ENCODE results near the gene ZNF207.
"Not testable (repeated sequence)": the region's sequence is repeated elsewhere in the genome, so short reads cannot be mapped to it uniquely, and the experiment has no call there.

The ZNF207 gene

DNA sequence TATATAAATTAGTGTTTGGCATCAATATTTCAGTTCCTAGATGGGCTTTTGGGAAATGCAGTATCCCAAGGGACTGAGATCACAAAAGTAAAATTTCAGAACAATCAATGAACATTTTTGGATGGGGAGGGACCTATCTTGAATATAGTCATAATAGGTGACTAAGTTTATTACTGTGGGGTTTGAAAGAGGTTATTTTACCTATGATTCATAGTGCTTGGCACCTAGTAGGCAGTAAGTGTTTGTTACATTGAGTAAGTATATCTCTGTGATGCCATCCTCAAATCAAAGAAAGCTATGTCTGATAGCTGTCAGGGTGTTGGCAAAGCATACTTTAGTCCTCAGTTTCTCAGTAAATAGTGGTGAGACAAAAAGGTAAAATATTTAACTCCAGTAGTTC is 36.9 kb downstream of the ZNF207 start:
- Histone ChIP-seq H3K27ac (no peak overlapping the region), H3K4me3 (no peak overlapping the region)
- no peak for TF ChIP-seq CTCF (IDR thresholded peaks at IDR 0.05)
- DNase-seq (ENCODE audit: low spot score), result no peak

DNA sequence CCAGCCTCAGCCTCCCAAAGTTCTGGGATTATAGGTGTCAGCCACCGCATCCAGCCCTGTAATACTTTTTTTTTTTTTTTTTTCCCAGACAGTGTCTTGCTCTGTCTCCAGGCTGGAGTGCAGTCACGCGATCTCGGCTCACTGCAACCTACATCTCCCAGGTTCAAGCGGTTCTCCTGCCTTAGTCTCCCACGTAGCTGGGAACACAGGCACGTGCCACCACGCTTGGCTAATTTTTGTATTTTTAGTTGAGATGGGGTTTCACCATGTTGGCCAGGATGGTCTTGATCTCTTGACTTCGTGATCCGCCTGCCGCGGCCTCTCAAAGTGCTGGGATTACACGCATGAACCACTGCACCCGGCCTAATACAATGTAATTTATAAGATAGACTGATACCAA is 38.2 kb downstream of the ZNF207 start:
- H3K27ac ChIP-seq; H3K4me3 ChIP-seq; DNase-seq (ENCODE audit: low spot score): not testable (repeated sequence)

DNA sequence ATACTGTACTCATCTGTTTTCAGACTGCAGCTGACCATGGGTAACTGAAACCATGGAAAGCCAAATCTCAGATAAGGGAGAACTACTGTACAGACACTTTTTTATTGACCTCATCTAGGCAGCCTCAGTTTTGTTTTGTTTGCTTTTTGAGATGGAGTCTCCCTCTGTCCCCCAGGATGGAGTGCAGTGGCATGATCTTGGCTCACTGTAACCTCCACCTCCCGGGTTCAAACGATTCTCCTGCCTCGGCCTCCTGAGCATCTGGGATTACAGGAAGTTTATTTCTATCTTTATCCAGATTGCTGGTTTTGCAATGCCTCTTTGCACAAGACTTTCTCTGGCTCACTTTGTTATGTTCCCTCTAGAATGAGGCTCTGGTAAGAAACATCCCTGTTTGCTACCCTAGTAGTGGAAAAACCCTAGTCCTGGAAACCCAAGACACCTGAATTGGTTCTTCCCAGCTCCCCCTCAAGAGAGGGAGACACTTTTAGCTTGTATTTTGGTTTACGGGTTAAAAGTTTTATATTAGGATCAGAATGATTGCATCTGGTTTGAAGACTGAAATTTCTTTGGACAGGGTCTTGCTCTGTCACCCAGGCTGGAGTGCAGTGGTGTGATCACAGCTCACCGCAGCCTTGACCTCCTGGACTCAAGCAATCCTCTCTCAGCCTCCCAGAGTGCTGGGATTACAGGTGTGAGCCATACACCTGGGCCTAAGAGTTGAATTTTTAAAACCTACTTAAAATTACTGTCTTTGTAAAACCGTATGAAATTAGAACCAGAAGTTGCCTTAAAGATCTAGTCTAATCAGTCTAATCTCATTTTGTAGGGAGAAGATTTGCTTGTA is 38.9 kb downstream of the ZNF207 start:
- no peak for DNase-seq (ENCODE audit: low spot score)
- no peak for TF ChIP-seq CTCF (IDR thresholded peaks at IDR 0.05)
- Histone ChIP-seq H3K4me3 (no peak overlapping the region), H3K27ac (no peak overlapping the region)

DNA sequence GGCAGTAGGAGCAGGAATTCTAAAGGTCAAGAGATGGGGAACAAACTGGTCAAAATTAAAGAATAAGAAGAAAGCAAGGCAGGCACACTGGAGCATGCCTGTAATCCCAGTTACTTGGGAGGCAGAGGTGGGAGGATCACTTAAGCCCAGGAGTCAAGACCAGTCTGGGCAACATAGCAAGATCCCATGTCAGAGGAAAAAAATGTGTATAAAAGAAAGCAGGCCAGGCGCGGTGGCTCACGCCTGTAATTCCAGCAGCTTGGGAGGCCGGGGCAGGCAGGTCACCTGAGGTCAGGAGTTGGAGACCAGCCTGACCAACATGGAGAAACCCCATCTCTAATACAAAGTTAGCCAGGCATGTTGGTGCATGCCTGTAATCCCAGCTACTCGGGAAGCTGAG is 43.9 kb downstream of the ZNF207 start:
- no peak for TF ChIP-seq CTCF (IDR thresholded peaks at IDR 0.05)
- DNase-seq (ENCODE audit: low spot score), result no peak
- H3K27ac ChIP-seq, result no peak overlapping the region
- no peak overlapping the region for H3K4me3 ChIP-seq

DNA sequence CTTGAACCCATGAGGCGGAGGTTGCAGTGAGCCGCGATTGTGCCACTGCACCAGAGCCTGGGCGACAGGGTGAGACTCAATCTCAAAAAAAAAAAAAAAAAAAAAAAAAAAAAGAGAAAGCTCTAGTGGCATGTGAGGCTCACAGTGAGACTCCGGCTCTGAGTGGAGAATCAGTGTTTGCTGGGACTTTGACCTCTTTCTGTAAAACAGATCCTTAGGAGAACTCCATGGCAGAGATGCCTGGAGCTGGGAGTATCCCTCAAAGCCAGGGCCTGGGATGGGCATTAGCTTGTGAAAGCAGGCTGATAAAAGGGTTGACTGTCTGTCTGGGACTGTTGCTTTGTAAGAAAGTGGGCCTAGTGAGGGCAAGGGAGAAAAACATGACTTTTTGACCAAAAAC is 46.4 kb downstream of the ZNF207 start:
- no peak overlapping the region for H3K4me3 ChIP-seq
- H3K27ac ChIP-seq, result no peak overlapping the region
- DNase-seq (ENCODE audit: low spot score), result no peak
- TF ChIP-seq CTCF (IDR thresholded peaks at IDR 0.05), result no peak

- TF ChIP-seq CTCF (IDR thresholded peaks at IDR 0.05), result no peak
- Histone ChIP-seq H3K4me3 (no peak overlapping the region), H3K27ac (no peak overlapping the region)
- no peak for DNase-seq (ENCODE audit: low spot score)
Measured at GRCh38 chr17:32398946-32399345, 49.0 kb downstream of the ZNF207 start.

GRCh38 chr17:32410085-32410484 is 60.1 kb downstream of the ZNF207 start:
- DNase-seq (ENCODE audit: low spot score); H3K27ac ChIP-seq; H3K4me3 ChIP-seq: not testable (repeated sequence)

DNA sequence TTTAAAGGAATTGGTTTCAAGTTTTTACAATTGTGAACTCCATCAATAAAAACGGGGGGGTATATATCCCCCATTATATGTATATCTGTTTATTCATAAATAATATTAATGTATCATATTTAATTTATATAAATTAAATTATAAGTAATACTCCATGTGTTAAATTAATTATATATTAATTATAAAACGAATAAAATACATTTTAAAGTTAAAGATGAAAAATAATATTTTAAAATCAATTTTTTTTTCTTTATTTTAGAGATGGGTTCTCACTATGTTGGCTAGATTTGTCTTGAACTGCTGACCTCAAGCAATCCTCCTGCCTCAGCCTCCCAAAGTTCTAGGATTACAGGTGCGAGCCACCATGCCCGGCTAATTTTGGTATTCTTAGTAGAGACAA is 76.9 kb downstream of the ZNF207 start:
- DNase-seq (ENCODE audit: low spot score), result no peak
- Histone ChIP-seq H3K27ac (no peak overlapping the region), H3K4me3 (no peak overlapping the region)
- TF ChIP-seq CTCF (IDR thresholded peaks at IDR 0.05), result no peak
